Astrocyte of the cerebellum (primary cell): ENCODE results near the gene ARL8A.
"Not testable (repeated sequence)": the region's sequence is repeated elsewhere in the genome, so short reads cannot be mapped to it uniquely, and the experiment has no call there.

Experiments used
- DNase-seq: peaks from one replicate; pipeline ENCODE4 v3.0.0-alpha.2; 2011; ENCODE audit warnings: low read depth
- H3K4me3 ChIP-seq: 2 replicates; pipeline ENCODE4 v1.5.1; 2011; ENCODE audit warnings: mild to moderate bottlenecking, low read depth, low read length, moderate library complexity
- in situ Hi-C: cut with HindIII; loops from 2 replicates; pipeline ENCODE4 v1.10.0; 2017; ENCODE audit warnings: low sequenced_read_pairs
- TF ChIP-seq, protein P1 (sequence below): IDR thresholded peaks from 2 replicates; pipeline ENCODE4 v1.5.1; 2012; ENCODE audit warnings: low read length, low read depth, moderate library complexity, mild to moderate bottlenecking; ENCODE audit errors: missing control alignments

The ARL8A gene

DNA sequence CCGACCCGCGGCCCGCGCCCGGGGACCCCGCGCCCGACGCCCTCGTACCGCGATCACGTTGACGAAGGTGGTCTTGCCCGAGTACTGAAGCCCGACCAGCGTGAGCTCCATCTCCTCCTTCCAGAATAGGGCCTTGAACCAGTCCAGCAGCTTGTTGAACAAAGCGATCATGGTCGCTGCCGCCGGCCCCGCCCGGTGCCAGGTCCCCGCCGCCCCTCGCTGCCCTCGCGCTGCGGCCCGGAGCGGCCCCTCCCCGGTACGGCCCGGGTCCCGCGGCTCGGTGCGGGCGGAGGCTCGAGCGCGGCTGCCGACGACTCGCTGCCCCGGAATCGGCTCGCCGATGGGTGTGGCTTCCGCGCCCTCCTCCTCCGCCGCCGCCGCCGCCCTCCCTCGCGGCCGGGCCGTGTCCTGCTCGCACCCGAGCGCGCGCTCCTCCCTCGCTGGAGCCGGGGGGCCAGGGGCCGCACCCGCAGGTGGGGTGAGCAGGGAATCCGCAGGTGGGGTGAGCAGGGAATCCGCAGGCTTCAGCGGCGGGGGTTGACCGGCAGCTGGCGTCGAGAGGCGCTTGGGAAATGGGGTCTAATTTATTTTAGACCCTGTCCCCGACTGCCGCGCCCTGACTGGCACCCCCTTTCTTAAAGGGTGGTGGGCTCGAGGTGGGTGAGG is at the start of gene ARL8A:
Gene ARL8A (minus strand): TSS at position 336 of the 666 bp plus-strand sequence. CDS start 165 bp downstream, at position 171.
- no peak for DNase-seq
- in situ Hi-C loops: no loop called here
- TF ChIP-seq, protein P1, sequence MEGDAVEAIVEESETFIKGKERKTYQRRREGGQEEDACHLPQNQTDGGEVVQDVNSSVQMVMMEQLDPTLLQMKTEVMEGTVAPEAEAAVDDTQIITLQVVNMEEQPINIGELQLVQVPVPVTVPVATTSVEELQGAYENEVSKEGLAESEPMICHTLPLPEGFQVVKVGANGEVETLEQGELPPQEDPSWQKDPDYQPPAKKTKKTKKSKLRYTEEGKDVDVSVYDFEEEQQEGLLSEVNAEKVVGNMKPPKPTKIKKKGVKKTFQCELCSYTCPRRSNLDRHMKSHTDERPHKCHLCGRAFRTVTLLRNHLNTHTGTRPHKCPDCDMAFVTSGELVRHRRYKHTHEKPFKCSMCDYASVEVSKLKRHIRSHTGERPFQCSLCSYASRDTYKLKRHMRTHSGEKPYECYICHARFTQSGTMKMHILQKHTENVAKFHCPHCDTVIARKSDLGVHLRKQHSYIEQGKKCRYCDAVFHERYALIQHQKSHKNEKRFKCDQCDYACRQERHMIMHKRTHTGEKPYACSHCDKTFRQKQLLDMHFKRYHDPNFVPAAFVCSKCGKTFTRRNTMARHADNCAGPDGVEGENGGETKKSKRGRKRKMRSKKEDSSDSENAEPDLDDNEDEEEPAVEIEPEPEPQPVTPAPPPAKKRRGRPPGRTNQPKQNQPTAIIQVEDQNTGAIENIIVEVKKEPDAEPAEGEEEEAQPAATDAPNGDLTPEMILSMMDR: no peak
- peak within 1 kb of the TSS; percentile 86 for H3K4me3 ChIP-seq

DNA sequence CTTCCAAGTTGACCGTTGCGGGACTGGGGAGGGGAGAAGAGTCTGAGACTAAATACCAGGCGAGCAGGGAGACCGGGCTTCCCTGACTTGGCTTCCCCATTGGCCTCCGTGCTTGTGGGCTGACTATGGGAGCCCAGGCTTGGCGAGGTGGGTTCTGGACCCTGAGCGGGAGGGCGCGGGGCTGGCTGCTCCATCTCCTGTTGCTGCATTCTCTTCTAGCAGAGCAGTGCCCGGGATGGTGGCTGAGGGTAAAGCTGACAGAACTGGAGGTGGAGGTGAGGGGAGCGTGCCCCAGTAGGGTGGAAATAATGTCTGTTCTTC is 49.8 kb upstream of the ARL8A start:
- TF ChIP-seq, protein P1: no peak
- in situ Hi-C loops: no loop called here
- DNase-seq: no peak
- no peak overlapping the region for H3K4me3 ChIP-seq

DNA sequence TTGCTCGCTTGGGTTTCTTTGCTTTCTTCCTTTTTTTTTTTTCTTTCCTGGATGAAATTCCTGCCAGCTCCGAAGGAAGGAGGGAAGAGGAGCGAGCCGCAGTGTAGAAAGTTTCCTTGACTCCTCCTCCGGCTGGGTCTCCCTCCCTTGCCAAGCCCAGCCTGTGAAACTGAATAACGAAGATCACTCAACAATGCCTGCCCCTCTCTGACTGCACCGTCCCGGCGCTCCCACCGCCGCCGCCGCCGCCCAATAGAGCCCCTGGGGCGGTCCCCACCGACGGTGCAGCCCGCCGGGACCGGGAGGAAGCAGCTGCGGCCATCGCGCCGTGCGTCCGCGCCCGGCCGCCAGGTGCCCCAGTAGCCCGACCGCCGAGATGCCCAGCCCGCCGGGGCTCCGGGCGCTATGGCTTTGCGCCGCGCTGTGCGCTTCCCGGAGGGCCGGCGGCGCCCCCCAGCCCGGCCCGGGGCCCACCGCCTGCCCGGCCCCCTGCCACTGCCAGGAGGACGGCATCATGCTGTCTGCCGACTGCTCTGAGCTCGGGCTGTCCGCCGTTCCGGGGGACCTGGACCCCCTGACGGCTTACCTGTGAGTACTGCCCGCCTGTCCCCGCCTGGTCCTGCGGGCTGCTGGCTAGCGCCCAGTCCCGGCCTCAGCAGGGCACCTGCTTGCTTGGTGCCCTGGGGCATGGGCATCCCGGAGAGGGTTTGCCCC is 49.2 kb upstream of the ARL8A start, which contains the start of gene LGR6:
Gene LGR6 (plus strand): TSS at position 186 of the 714 bp plus-strand sequence. CDS start 191 bp downstream, at position 377.
- in situ Hi-C loops: no loop called here
- DNase-seq: no peak
- TF ChIP-seq, protein P1: no peak
- H3K4me3 ChIP-seq: peak within 1 kb of the TSS; percentile 11

DNA sequence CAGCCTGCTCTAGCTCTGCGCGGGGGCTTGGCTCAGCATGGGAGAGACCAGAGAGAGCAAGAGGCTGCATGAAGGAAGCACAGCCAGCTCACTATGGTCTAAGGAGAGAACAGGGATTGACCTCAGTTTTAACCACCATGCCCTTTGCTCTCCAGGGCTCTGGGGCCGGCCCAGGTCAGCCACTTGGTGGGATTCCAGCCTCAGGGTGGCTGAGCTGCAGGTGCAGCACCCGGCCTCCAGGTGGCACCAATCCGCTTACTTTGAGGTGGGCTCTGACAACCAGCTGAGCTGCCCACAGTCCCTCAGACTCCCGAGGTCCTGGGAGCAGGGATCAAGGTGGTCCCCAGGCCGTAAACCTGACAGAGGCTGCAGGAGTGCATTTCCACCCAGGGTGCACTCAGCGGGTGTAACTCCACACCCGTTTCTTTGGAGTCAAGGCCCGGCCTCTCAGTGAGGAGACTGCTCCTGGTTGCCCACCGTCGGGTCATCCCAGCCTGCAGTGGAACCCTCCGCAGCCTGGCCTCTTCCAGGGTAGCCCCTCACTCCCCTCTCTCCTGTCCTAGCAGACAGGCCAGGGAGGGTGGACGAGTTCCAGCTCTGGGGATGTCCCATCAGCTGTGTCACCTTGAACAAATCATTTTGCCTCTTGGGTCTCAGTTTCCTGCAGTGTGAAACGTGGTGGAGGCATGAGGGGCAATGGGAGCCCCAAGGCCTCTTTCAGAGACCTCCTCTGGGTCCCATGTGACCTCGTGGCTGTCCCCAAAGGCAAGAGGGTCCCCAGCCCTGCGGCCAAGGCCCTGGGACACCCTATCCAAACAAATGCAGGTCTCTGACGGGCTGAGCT is 48.5 kb upstream of the ARL8A start:
- in situ Hi-C loops: no loop called here
- peak; percentile 15 for DNase-seq
- H3K4me3 ChIP-seq: peak overlapping the region; percentile 11
- TF ChIP-seq, protein P1: peak; percentile 87

DNA sequence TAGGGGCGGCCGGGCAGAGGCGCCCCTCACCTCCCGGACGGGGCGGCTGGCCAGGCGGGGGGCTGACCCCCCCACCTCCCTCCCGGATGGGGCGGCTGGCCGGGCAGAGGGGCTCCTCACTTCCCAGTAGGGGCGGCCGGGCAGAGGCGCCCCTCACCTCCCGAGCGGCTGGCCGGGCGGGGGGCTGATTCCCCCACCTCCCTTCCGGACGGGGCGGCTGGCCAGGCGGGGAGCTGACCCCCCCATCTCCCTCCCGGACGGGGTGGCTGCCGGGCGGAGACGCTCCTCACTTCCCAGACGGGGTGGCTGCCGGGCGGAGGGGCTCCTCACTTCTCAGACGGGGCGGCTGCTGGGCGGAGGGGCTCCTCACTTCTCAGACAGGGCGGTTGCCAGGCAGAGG is 46.9 kb upstream of the ARL8A start:
- DNase-seq, in situ Hi-C loops, H3K4me3 ChIP-seq: not testable (repeated sequence)

DNA sequence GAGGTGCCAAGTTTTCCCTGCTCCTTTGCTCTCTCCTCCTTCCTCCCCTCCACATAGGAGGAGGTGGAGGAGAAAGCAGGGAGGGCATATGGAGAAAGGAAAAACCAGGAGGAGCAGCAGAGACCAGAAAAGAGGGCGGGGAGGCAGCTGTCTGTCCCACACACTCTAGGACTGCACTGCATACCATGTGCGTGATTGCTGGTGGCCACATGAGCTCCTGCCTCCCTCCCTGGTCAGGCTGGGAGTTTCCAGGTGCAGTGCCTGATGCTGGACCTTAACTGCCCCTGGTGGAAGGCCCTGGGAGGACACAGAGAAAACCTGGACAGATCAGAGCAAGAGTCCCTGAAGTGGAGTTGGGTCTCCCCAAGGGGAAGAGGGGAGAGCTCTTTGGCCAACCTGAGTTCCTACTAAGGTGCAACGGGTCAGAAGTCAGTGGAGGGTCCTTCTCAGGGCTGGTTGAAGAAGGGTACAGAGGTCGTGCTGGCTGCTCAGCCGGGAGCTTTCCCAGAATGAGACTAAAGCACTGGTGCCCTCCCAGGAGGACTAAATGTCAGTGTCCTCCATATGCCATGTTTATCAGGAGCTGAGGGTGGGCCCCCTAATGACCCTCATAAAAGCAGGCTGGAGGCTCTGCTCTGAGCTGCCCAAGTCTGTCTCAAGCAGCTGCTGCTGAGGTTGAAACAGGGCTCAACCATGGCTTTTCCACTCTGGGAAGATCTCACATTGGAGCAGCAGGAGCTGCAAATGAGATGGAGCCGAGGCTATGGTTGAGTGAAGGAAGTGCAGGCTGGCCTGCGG is 45.6 kb upstream of the ARL8A start:
- TF ChIP-seq, protein P1: peak; percentile 45
- in situ Hi-C loops: no loop called here
- DNase-seq: no peak
- H3K4me3 ChIP-seq: no peak overlapping the region
